ENCODE results near the gene SLC2A11.

GRCh38 chr22:23868580-23868979 is 10.9 kb downstream of the SLC2A11 start:
- TF ChIP-seq, protein P1, sequence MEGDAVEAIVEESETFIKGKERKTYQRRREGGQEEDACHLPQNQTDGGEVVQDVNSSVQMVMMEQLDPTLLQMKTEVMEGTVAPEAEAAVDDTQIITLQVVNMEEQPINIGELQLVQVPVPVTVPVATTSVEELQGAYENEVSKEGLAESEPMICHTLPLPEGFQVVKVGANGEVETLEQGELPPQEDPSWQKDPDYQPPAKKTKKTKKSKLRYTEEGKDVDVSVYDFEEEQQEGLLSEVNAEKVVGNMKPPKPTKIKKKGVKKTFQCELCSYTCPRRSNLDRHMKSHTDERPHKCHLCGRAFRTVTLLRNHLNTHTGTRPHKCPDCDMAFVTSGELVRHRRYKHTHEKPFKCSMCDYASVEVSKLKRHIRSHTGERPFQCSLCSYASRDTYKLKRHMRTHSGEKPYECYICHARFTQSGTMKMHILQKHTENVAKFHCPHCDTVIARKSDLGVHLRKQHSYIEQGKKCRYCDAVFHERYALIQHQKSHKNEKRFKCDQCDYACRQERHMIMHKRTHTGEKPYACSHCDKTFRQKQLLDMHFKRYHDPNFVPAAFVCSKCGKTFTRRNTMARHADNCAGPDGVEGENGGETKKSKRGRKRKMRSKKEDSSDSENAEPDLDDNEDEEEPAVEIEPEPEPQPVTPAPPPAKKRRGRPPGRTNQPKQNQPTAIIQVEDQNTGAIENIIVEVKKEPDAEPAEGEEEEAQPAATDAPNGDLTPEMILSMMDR (IDR thresholded peaks at IDR 0.05; ENCODE audit: insufficient read depth, low read length, poor library complexity, severe bottlenecking), result no peak
- TF ChIP-seq EZH2phosphoT487 (conservative IDR thresholded peaks at IDR 0.05; ENCODE audit: low read length), result no peak

Measured in SU-DHL-6 (cell line).